Neural cell (in vitro differentiated cells): Measurements from ENCODE around the gene DLG2. TPM values are rescaled to one million over a fixed set of nuclear protein-coding genes. Genes with fewer than 3 reads are reported as not detected.

Experiments
- H2AFZ ChIP-seq: fragments of 200-600, 300-800 bp; sonication (generic), shearing (Covaris generic); 2 replicates; pipeline ENCODE4 v1.6.0; 2014; ENCODE audit warnings: low read depth, mild to moderate bottlenecking, antibody characterized with exemption, low read length, moderate library complexity
- H3F3A ChIP-seq: fragments of 200-600 bp; shearing (Covaris generic); 2 replicates; pipeline ENCODE4 v1.6.1; 2016; ENCODE audit warnings: mild to moderate bottlenecking, moderate library complexity, mixed read lengths, antibody characterized with exemption, low read length; ENCODE audit not compliant: insufficient read depth, poor library complexity, severe bottlenecking
- H3K27ac ChIP-seq: fragments of 200-600, 300-800 bp; sonication (generic), shearing (Covaris generic); 2 replicates; pipeline ENCODE4 v1.5.1; 2014; ENCODE audit warnings: mild to moderate bottlenecking, low read length, moderate library complexity
- H3K27me3 ChIP-seq: fragments of 300-800, 200-600 bp; sonication (generic), shearing (Covaris generic); 2 replicates; pipeline ENCODE4 v1.6.0; 2014; ENCODE audit warnings: mild to moderate bottlenecking, low read depth, low read length, moderate library complexity; ENCODE audit not compliant: insufficient read depth
- H3K36me3 ChIP-seq: fragments of 300-800, 200-600 bp; sonication (generic), shearing (Covaris generic); 2 replicates; pipeline ENCODE4 v1.5.1; 2014; ENCODE audit warnings: mild to moderate bottlenecking, antibody characterized with exemption, low read length, moderate library complexity; ENCODE audit not compliant: insufficient read depth
- H3K4me2 ChIP-seq: fragments of 300-800, 200-600 bp; sonication (generic), shearing (Covaris generic); 2 replicates; pipeline ENCODE4 v1.6.0; 2014; ENCODE audit warnings: mild to moderate bottlenecking, low read length
- H3K4me3 ChIP-seq: fragments of 300-800, 200-600 bp; sonication (generic), shearing (Covaris generic); 2 replicates; pipeline ENCODE4 v1.5.1; 2014; ENCODE audit warnings: mild to moderate bottlenecking, low read length, moderate library complexity
- H3K79me2 ChIP-seq: fragments of 200-600 bp; shearing (Covaris generic); replicated peaks from 2 replicates; pipeline ENCODE4 v1.6.0; 2014; ENCODE audit warnings: mild to moderate bottlenecking, low read length, moderate library complexity; ENCODE audit not compliant: insufficient read depth
- H3K9ac ChIP-seq: fragments of 300-800, 200-600 bp; sonication (generic), shearing (Covaris generic); 2 replicates; pipeline ENCODE4 v1.6.1; 2016; ENCODE audit warnings: mild to moderate bottlenecking, low read length, mixed read lengths
- H3K9me2 ChIP-seq: fragments of 200-600 bp; shearing (Covaris generic); 2 replicates; pipeline ENCODE4 v1.6.1; 2016; ENCODE audit warnings: mild to moderate bottlenecking, low read length, mixed read lengths; ENCODE audit not compliant: insufficient read depth
- H3K9me3 ChIP-seq: fragments of 200-600, 300-800 bp; sonication (generic), shearing (Covaris generic); 2 replicates; pipeline ENCODE4 v1.6.1; 2016; ENCODE audit warnings: mild to moderate bottlenecking, mixed run types, low read length, moderate library complexity, mixed read lengths
- H4K20me1 ChIP-seq: fragments of 200-600 bp; shearing (Covaris generic); 2 replicates; pipeline ENCODE4 v1.6.1; 2016; ENCODE audit warnings: mild to moderate bottlenecking, mixed run types; ENCODE audit not compliant: insufficient read depth
- EP300 ChIP-seq: fragments of 450-650 bp; conservative IDR thresholded peaks from 2 replicates; pipeline ENCODE4 v1.6.1; 2014; ENCODE audit warnings: antibody characterized with exemption, mild to moderate bottlenecking, moderate library complexity; ENCODE audit not compliant: poor library complexity, severe bottlenecking
- EZH2 ChIP-seq: fragments of 200-600, 300-800 bp; shearing (Covaris generic), sonication (generic); IDR thresholded peaks from 2 replicates; pipeline ENCODE4 v1.6.1; 2014; ENCODE audit warnings: antibody characterized with exemption, low read length, borderline replicate concordance, mild to moderate bottlenecking; ENCODE audit not compliant: insufficient read depth, poor library complexity, severe bottlenecking
- MXI1 ChIP-seq: fragments of 450-650 bp; conservative IDR thresholded peaks from 2 replicates; pipeline ENCODE4 v1.6.1; 2014; ENCODE audit warnings: antibody characterized with exemption, mild to moderate bottlenecking; ENCODE audit not compliant: poor library complexity, severe bottlenecking
- POLR2AphosphoS5 ChIP-seq: IDR thresholded peaks from 2 replicates; pipeline ENCODE4 v1.6.1; 2012
- RAD21 ChIP-seq: fragments of 450-650 bp; conservative IDR thresholded peaks from 2 replicates; pipeline ENCODE4 v1.6.1; 2014; ENCODE audit warnings: antibody characterized with exemption, mild to moderate bottlenecking, moderate library complexity
- SMC3 ChIP-seq: fragments of 450-650 bp; conservative IDR thresholded peaks from 2 replicates; pipeline ENCODE4 v1.6.1; 2014; ENCODE audit warnings: antibody characterized with exemption, mild to moderate bottlenecking, moderate library complexity; ENCODE audit not compliant: poor library complexity
- TAF1 ChIP-seq: IDR thresholded peaks from 2 replicates; pipeline ENCODE4 v1.6.1; 2012; ENCODE audit warnings: low read depth
- polyA plus RNA-seq: library from polyadenylated mRNA; depleted of rRNA; stranded (reverse); fragments of >200 nt; gene quantifications from 2 replicates; pipeline ENCODE4 v1.2.3, GENCODE V29; 2014
- TF ChIP-seq, protein P1 (sequence below): IDR thresholded peaks from 2 replicates; pipeline ENCODE4 v1.6.1; 2012; ENCODE audit warnings: borderline replicate concordance
- TF ChIP-seq, protein P2 (sequence below): fragments of 450-650 bp; IDR thresholded peaks from 2 replicates; pipeline ENCODE4 v1.5.1; 2014; ENCODE audit warnings: antibody characterized with exemption, mild to moderate bottlenecking, moderate library complexity; ENCODE audit not compliant: poor library complexity, severe bottlenecking

DLG2 gene
- polyA plus RNA-seq, 1 donor from 2014 or later: 179 TPM

DNA sequence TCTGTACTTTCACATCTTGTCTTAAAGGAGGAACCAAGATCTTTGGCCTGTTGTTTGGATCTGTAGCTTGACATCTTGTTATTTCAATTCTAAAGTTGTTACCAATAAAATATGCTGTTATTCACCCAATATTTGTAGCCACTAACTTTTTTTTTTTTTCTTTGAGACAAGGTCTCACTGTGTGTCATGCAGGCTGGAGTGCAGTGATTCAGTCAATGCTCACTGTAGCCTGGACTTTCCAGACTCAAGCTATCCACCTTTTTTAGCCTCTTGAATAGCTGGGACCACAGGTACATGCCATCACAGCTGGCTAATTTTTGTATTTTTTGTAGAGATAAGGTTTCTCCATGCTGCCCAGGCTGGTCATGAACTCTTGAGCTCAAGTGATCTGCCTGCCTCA is 769.4 kb downstream of the DLG2 start:
- H2AFZ ChIP-seq: no peak overlapping the region
- no peaks in the 10 kb centered on the region for H3K36me3 ChIP-seq
- no peaks in the 10 kb centered on the region for H3F3A ChIP-seq

DNA sequence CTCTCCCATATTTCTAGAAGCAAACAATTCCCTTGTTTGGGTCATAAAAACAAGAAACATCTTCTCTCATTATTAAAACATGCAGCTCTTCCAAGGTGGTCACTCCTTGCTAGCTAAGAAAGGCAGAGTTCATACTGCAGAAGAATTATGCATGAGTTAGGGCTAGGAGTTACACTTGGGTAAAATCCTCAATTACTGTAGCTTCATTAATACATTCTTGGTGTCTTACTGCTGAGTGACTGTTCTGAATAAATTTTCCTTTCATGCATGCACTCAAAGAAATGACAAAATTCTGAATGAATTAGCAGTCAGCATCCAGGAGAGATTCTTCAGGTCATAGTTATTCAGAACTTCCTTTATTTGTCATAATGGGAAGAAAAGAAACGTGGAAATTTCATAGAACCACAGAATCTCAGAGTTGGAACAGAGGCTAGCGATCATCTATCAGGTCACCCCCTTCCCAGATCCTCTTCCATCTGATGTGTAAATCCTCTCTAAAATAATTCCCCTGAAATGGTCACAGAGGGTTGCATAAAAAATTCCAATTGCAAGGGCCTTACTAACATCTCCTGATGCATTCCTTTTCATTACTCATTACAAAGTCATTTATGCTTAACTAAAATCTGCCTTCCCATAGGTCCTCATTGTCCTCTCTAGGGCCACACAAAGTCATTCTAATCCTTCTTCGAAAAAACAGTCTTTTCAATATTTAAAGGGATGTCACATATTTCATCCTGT is 771.5 kb downstream of the DLG2 start:
- Histone ChIP-seq H3F3A (no peaks in the 10 kb centered on the region), H3K9ac (no peak overlapping the region), H3K9me2 (no peaks in the 10 kb centered on the region), H3K36me3 (no peaks in the 10 kb centered on the region), H3K27me3 (no peaks in the 10 kb centered on the region), H3K4me3 (no peak overlapping the region), H4K20me1 (no peaks in the 10 kb centered on the region), H3K4me2 (no peak overlapping the region), H3K27ac (no peak overlapping the region), H2AFZ (no peak overlapping the region), H3K79me2 (no peaks in the 10 kb centered on the region), H3K9me3 (no peaks in the 10 kb centered on the region)
- TF ChIP-seq POLR2AphosphoS5 (no peak), EP300 (no peak), RAD21 (no peak), MXI1 (no peak), TAF1 (no peak), SMC3 (no peak), EZH2 (no peak)
- TF ChIP-seq, protein P1, sequence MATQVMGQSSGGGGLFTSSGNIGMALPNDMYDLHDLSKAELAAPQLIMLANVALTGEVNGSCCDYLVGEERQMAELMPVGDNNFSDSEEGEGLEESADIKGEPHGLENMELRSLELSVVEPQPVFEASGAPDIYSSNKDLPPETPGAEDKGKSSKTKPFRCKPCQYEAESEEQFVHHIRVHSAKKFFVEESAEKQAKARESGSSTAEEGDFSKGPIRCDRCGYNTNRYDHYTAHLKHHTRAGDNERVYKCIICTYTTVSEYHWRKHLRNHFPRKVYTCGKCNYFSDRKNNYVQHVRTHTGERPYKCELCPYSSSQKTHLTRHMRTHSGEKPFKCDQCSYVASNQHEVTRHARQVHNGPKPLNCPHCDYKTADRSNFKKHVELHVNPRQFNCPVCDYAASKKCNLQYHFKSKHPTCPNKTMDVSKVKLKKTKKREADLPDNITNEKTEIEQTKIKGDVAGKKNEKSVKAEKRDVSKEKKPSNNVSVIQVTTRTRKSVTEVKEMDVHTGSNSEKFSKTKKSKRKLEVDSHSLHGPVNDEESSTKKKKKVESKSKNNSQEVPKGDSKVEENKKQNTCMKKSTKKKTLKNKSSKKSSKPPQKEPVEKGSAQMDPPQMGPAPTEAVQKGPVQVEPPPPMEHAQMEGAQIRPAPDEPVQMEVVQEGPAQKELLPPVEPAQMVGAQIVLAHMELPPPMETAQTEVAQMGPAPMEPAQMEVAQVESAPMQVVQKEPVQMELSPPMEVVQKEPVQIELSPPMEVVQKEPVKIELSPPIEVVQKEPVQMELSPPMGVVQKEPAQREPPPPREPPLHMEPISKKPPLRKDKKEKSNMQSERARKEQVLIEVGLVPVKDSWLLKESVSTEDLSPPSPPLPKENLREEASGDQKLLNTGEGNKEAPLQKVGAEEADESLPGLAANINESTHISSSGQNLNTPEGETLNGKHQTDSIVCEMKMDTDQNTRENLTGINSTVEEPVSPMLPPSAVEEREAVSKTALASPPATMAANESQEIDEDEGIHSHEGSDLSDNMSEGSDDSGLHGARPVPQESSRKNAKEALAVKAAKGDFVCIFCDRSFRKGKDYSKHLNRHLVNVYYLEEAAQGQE: no peak
- TF ChIP-seq, protein P2, sequence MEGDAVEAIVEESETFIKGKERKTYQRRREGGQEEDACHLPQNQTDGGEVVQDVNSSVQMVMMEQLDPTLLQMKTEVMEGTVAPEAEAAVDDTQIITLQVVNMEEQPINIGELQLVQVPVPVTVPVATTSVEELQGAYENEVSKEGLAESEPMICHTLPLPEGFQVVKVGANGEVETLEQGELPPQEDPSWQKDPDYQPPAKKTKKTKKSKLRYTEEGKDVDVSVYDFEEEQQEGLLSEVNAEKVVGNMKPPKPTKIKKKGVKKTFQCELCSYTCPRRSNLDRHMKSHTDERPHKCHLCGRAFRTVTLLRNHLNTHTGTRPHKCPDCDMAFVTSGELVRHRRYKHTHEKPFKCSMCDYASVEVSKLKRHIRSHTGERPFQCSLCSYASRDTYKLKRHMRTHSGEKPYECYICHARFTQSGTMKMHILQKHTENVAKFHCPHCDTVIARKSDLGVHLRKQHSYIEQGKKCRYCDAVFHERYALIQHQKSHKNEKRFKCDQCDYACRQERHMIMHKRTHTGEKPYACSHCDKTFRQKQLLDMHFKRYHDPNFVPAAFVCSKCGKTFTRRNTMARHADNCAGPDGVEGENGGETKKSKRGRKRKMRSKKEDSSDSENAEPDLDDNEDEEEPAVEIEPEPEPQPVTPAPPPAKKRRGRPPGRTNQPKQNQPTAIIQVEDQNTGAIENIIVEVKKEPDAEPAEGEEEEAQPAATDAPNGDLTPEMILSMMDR: no peak

More for the DNA sequence above, 769.4 kb downstream of the DLG2 start:
- Histone ChIP-seq H3K27ac (no peak overlapping the region), H3K9ac (no peak overlapping the region), H3K27me3 (no peaks in the 10 kb centered on the region), H3K9me2 (no peaks in the 10 kb centered on the region), H4K20me1 (no peaks in the 10 kb centered on the region), H3K4me3 (no peak overlapping the region), H3K9me3 (no peaks in the 10 kb centered on the region), H3K4me2 (no peak overlapping the region), H3K79me2 (no peaks in the 10 kb centered on the region)
- no peak for TF ChIP-seq RAD21
- TF ChIP-seq POLR2AphosphoS5: no peak
- TF ChIP-seq EZH2: no peak
